Fibroblast of skin of left quadriceps (primary cell): ENCODE measurements around the gene CNTN4.

Experiments used
- DNase-seq, 2 experiments: peaks; one replicate each; pipeline ENCODE4 v3.0.0-alpha.2; 2013; ENCODE audit warnings: low read depth in 2 of 2

The CNTN4 gene

GRCh38 chr3:2153053-2153452, 54.4 kb downstream of the CNTN4 start:
- no peak for DNase-seq

DNA sequence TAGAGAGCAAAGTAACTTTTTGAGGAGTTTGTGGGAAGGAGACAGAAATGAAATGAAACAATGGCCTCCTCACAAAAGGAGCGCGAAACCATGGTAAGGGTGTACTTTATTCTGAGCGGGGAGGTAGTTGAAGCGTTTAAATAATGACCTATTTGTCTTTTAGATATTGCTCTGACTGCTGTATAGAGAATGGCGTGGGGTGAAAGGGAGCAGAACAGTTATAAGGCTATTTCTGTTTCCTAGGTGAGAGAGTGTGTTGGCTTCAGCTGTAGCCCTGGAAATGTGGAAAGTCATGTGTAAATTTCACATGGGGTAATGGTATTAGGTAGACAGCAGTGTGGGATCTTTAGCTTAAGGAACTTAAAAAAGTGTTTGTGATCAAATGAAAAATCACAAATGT, 54.9 kb downstream of the CNTN4 start:
- no peak for DNase-seq

DNA sequence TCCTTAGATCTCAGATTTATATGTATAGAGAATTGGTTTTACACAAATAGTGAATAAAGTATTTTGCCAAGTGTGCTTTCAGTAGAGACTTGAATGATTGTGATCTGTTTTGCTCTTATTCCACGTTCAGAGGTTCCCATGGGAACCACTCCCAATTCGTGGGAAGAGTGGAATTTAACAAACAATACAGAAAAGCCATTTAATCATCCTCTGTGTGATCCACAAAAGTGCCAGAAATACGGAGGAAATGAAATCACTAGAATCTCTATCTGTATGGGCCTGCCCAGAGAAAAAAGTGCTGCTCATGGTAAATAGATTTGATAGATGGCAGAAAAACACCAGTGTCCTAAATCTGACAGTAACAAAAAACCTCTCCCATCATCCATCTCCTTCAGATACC, 56.0 kb downstream of the CNTN4 start:
- DNase-seq = no peak

GRCh38 chr3:2156244-2156847, 57.7 kb downstream of the CNTN4 start:
- no peak for DNase-seq

GRCh38 chr3:2158828-2159227, 60.2 kb downstream of the CNTN4 start:
- DNase-seq = no peak

- DNase-seq = no peak
These were observed 67.9 kb downstream of the CNTN4 start for GRCh38 chr3:2166552-2166951.

DNA sequence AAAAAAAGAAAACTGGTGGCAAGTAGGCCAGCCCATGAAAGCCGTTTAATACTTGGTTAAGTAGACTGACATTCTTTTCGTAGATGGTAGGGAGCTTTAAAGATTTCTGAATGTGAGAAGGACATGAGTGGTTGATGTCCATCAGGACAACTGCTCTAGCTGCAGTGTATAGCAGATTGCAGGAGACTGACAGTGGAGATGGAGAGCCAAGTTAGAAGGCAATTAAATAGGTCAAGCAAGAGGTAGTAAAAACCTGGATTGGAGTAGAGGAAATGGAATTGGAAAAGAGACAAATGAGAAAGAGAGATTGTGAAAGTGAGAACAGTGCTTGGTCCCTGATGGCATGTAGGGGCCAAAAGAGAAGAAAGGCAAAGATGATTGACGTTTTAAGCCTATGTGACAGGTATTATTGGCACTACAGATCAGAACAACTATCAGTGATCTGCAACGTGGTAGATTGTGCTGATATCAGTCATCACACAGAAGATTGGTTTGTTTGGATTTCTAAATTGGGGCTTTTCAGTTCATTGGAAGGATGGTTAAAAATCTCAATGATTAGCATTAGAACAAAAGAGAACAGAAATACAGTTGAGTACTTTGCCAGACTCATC, 74.0 kb downstream of the CNTN4 start:
- DNase-seq = no peak

DNA sequence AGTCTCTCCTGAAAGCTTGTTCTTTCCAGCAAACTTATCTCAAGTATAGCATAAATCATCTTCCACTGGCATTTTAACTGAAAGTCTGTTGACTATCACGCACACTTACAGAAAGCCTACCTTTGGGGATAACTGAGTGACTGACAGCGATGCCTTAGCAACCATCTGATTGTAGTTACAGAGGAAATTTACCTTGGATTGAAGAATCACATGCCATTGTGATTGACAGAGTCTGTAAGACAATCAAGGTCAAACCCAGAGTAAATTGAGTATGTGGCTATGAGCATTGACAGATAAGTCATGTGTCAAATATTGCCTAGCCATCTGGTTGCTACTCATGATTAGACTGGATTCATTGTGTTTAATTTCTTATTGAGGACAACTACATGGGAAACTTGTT, 82.0 kb downstream of the CNTN4 start:
- DNase-seq = no peak

DNA sequence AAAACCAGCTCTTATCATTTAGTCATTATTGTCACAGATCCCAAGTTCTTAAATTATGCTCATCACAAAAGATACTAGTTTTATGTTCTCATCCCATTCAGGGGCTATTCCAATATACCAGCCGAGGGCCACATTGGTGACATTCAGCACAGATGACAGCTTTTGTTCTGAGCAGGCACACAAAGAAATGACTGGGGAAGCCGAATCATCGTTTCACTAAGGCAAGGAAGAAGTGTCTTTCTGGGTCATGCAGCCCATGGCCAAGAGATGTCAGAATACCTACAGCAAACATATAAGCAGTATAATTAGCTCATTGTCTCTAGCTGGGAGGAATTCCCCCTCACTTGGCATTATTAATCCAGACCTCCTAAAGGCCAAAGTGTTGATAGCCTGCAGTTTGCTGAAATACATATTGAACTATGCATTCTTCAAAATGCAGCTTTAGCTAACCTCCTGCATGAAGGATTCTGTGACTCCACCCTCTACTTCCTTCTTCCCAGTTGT, 100.2 kb downstream of the CNTN4 start:
- DNase-seq = no peak

DNA sequence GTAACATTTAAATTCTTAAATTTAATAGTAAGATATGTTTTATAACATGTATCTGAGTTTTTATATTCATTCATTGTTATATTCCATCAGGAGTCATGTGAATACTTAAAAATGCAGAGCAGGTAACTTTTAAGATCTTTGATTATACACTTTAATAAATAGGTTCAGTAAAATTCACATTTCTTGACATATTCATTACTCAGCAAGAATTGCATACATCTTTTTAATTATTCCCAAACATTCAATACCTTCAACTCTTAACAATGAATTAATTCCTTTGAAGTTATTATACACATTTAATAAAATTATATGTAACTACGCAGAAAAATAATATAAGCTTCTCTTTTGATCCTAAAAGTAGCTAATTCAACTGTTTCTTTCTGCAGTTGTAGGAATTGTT, 105.4 kb downstream of the CNTN4 start:
- no peak for DNase-seq

DNA sequence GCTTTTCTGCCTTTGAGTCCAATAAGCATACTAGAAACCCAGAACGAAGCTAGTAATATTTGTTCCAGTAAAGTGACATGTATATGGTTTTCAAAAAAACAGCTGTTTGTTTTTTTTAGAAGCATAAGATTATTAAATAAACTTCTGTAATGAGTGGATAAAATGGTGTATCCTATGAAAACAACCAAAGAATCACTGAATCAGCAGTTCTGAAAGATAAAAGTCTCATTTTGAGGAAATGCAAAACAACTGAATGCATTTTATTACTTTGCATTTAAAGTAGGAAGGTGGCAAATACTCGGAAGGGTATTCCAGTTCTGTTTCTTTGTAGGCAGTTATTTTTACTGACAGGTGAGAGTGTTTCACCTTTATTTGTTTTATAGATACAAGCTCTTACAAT, 107.0 kb downstream of the CNTN4 start:
- DNase-seq = no peak

DNA sequence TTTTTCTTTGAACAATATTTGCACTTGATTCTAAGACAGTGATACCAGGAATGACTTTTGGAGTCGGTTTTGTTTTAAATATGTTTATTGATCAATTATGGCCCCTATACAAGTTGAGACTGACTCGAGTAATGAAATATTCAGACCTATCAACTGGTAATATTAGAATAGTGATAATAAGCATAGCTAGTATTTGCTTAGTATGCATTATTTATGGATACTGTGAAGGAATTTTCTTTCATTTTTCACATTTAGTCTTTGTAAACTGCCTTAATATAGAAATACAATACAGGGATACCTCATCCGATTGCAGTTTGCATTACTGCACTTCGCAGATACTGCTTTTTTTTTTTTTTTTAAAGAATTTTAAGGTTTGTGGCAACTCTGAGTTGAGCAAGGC, 107.9 kb downstream of the CNTN4 start:
- DNase-seq = no peak

DNA sequence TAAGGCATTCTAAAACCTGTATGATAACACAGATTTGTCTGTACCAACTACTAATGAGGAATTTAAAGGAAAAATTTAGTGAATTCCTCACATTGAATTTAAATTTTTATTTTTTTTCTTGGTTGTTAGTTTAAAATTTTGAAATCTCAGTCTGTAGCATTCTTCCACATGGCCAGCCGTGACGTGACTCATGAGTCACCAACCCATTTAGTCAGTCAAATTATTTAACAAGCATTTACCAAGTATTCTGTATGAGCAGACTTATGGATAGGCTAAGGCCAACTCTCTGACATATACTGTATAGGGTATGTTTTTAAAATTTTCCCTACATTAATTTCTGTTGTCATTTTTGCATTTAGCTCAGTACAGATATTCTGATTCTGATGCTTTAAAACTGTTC, 112.9 kb downstream of the CNTN4 start:
- no peak for DNase-seq

GRCh38 chr3:2212206-2212605, 113.5 kb downstream of the CNTN4 start:
- DNase-seq = no peak

- no peak for DNase-seq
These were observed 119.7 kb downstream of the CNTN4 start for GRCh38 chr3:2218375-2218774.

GRCh38 chr3:2218816-2219215, 120.2 kb downstream of the CNTN4 start:
- no peak for DNase-seq

DNA sequence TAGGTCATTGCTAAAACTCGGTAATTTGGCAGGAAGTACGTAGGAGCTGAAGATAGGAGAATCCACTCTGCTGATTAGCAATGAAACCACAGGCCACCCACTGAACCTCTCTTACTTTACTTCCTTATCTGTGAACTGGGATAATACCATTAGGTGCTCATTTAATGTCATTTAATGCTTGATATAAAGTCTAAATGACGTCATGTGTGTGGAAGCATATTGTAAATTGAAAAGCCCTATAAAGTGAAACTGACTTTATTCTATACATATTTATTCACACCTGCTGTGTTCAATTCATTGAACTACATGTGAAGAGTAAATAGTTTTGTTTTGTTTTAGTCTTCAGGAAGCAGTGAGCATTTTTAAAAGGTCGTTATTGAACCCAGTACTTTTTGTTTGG, 137.5 kb downstream of the CNTN4 start:
- DNase-seq = no peak

DNA sequence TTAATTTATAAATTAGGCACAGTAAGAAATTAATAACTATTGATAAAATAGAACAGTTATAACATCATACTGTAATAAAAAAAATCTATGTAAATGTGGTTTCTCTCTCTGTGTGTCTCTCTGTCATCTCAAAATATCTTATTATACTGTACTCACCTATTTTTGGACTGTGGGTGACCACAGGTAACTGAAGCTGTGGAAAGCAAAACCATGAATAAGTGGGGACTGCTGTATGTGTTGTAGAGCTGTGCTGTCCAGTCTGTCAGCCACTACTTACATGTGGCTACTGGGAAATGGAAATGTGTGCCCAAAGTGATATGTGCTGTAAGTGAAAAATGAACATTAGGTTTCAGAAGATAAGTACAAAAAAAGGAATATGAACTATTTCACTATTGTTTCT, 145.5 kb downstream of the CNTN4 start:
- DNase-seq = no peak

- no peak for DNase-seq
These were observed 148.4 kb downstream of the CNTN4 start for GRCh38 chr3:2246873-2247648.

GRCh38 chr3:2247831-2248230, 149.2 kb downstream of the CNTN4 start:
- no peak for DNase-seq

DNA sequence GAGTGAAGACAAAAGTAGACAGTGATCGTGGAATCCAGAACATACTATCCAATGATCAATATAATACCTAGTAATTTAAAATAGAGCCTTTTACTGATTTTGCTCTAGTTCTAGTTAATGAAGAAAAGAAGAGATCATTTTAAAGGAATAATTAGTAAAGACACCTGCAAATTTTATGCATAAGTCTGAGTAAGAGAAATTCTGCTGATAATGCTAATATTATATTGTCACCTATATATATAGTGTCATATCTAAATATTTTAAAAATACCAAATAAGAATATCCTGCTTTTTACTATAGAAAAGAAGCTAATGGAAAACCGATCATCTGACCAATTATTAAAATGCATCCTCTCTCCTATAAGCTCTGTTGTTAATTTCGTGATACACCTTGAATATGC, 152.1 kb downstream of the CNTN4 start:
- DNase-seq = no peak

DNA sequence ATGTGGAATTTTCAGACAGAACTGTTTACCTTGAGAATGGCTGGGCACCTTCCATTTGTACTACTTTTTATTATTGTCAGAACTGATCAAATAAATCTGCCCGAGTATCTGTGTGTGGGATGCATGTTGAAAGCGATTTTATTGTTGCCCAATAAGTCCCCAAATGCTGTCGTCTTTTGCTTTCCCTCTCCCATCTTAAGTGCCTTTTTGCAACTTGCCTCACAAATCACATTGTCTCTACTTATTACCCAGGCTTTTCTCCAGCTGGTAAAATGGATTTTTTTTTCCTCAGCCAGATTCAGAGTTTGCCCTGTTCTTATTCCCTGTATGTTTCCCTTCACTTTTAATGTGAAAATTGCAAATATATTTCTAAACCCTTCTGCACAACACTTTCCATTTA, 163.1 kb downstream of the CNTN4 start:
- DNase-seq = no peak

- DNase-seq = no peak
These were observed 163.5 kb downstream of the CNTN4 start for GRCh38 chr3:2262204-2262603.
